Measurements from ENCODE around the gene SH3BGRL2.

- TF ChIP-seq GABPA (IDR thresholded peaks at IDR 0.05 in 1 of 2, conservative IDR thresholded peaks at IDR 0.05 in 1 of 2) (no peak), RAD21 (IDR thresholded peaks at IDR 0.05) (no peak)
Measured at GRCh38 chr6:79718509-79719247, 87.5 kb downstream of the SH3BGRL2 start.

All from liver (tissue), 2 donors.